Stimulated activated memory B cell treated with anti-CD40 and anti-IgM and Interleukin-4, amounts not matched to agents 10 μg/mL and 1 μg/mL and 100 μg/mL, for 72 hours (primary cell): ENCODE results near the gene PPP1R8.

ENCODE experiments used
- ATAC-seq: fragments of 150-1000 bp; cut with Tn5 transposase; 2 replicates; pipeline ENCODE4 v1.10.0; 2021
- H3K27ac Mint-ChIP-seq: one replicate; pipeline ENCODE4 v1.8.0; 2022; ENCODE audit warnings: mild to moderate bottlenecking, mixed read lengths
- H3K27me3 Mint-ChIP-seq: one replicate; pipeline ENCODE4 v1.8.0; 2022; ENCODE audit warnings: mixed read lengths
- H3K36me3 Mint-ChIP-seq: one replicate; pipeline ENCODE4 v1.8.0; 2022; ENCODE audit warnings: mixed read lengths
- H3K4me1 Mint-ChIP-seq: one replicate; pipeline ENCODE4 v1.8.0; 2022; ENCODE audit warnings: mixed read lengths
- H3K4me3 Mint-ChIP-seq: one replicate; pipeline ENCODE4 v1.8.0; 2022; ENCODE audit warnings: mild to moderate bottlenecking, moderate library complexity, mixed read lengths
- H3K9me3 Mint-ChIP-seq: one replicate; pipeline ENCODE4 v1.8.0; 2022; ENCODE audit warnings: mixed read lengths

Gene PPP1R8

DNA sequence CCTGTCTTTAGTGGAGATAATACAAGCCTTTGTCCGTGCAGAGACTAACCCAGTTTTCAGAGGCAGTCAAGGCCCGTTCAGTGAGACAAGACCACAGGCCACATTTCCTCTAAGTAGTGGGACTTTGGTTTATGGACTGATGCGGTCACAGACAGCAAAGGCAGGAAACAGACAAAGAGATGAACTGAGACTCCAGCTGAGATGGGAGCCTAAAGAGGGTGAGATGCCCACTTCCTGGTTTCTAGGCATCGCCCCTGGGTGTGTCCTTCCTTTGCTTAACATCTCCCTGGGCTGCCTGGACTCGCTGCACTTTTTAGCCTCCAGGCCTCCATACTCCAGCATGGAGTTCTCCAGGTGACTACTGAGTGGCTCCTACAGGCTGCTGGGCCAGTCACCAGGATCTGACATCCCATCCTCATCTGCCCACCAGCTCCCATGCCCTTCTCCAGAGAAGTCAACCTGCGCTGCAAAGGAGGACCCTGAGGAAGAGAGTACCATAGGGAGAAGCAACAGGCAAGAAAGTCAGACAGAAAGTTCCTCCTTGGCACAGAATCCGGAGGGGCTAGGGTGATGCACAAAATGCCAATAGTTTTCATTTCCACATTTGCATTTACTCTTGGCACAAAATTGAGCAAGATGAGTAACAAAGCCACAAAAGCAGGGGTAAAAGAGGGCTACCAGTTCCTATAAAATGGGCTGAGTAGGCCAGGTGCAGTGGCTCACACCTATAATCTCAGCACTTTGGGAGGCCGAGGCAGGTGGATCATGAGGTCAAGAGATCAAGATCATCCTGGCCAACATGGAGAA is 56.8 kb downstream of the PPP1R8 start:
- H3K4me3 Mint-ChIP-seq, result peak overlapping the region; percentile 29
- peak overlapping the region; percentile 97 for H3K27ac Mint-ChIP-seq
- peaks cover 60% of the 10 kb centered on the region for H3K36me3 Mint-ChIP-seq
- ATAC-seq, result peak; percentile 45
- H3K9me3 Mint-ChIP-seq, result no peaks in the 10 kb centered on the region
- H3K27me3 Mint-ChIP-seq, result no peaks in the 10 kb centered on the region
- H3K4me1 Mint-ChIP-seq, result peaks cover 88% of the 10 kb centered on the region

DNA sequence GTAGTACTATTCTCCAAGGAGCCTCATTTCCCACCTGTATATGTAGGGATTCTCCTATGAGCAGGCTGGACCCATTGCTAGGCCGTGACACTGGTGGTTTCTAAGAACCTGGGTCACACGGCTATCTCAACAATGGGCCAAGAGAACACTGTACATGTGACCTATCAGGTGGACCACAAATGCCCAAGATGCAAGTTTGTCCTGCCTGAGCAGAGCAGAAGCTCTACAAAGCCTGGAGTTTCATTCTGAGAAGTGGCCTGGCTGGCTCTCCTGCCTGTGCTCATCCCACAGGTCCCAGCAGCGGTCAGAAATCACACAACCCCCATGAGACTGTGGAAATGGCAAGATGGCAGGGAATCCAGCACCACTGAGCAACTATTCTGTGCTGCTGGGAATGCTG is 58.9 kb downstream of the PPP1R8 start:
- Mint-ChIP-seq H3K4me1 (peaks cover 81% of the 10 kb centered on the region), H3K27me3 (no peaks in the 10 kb centered on the region), H3K9me3 (no peaks in the 10 kb centered on the region), H3K4me3 (no peak overlapping the region), H3K36me3 (peaks cover 59% of the 10 kb centered on the region), H3K27ac (peak overlapping the region; percentile 95)
- no peak for ATAC-seq

DNA sequence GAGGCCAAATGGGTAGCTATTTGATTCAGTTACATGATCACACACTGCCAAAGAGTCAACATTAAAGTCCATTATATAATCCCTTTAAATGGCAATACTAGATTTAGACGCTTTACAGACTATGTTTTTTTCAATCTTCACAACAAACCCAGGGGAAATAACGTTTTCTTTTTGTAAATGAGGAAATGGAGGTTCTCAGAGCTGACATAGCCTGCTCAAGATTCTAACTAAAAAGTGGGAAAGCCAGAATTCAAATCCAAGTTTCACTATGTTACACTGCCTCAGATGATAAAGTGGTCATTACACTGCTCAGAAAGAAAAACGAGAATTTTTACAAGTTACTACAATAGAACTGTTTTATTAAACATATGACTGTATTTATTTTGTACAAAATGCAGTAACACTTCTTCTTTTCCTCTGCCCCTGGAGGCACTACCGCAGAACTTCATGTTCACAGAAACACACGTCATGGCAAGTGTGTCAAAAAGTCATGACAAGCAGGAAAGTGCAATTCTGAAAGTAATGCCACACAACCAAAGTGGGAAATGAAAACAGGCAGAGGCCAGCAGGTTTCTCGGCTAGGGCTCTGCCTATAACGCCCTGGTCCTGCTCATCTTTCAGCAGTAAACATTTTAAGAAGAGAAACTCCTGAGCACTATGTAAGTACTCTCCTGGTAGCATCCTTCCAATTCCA is 60.8 kb downstream of the PPP1R8 start:
- Mint-ChIP-seq H3K4me3 (peak overlapping the region; percentile 46), H3K9me3 (no peaks in the 10 kb centered on the region), H3K27ac (peak overlapping the region; percentile 95), H3K4me1 (peaks cover 75% of the 10 kb centered on the region), H3K36me3 (peaks cover 60% of the 10 kb centered on the region), H3K27me3 (no peaks in the 10 kb centered on the region)
- peak; percentile 87 for ATAC-seq

DNA sequence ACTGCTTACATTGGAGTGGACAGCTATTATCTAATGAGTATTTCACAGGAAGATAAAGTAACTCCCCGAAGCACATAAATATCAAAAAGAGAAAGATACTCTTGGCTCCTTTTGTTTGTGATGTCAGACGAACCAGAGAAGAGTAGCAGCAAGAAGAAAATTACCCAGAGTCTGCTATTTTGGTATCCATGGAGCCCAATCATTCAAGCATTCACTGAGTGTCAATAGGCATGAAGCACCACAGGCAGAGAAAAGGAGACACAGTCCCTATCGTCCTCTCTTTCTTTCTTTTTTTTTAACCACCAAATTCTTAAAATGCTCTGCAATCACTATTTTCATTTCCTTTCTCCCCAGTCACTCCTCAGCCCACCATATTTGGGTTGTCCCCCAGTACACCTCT is 63.9 kb downstream of the PPP1R8 start:
- no peak for ATAC-seq
- H3K9me3 Mint-ChIP-seq, result no peaks in the 10 kb centered on the region
- H3K36me3 Mint-ChIP-seq, result peaks cover 45% of the 10 kb centered on the region
- H3K4me3 Mint-ChIP-seq, result no peak overlapping the region
- H3K27ac Mint-ChIP-seq, result peak overlapping the region; percentile 95
- no peaks in the 10 kb centered on the region for H3K27me3 Mint-ChIP-seq
- H3K4me1 Mint-ChIP-seq, result peaks cover 54% of the 10 kb centered on the region
